Neutrophil (primary cell): ENCODE results near the gene PRAME.

Experiments
- H3K27ac ChIP-seq: fragments of 200-600 bp; sonication (generic); 2 replicates; pipeline ENCODE4 v1.5.1; 2016; ENCODE audit warnings: mild to moderate bottlenecking, moderate library complexity
- H3K27me3 ChIP-seq: fragments of 200-600 bp; sonication (generic); 2 replicates; pipeline ENCODE4 v1.6.0; 2016; ENCODE audit warnings: mild to moderate bottlenecking
- H3K36me3 ChIP-seq: fragments of 200-600 bp; sonication (generic); 2 replicates; pipeline ENCODE4 v1.5.1; 2017
- H3K4me1 ChIP-seq, 2 experiments: fragments of 200-600 bp in 1 of 2; sonication (generic) in 1 of 2; 1 replicate in 1 of 2; 2 replicates in 1 of 2; pipeline versions ENCODE4 v1.5.1 to v1.6.1; 2013 to 2016; ENCODE audit warnings: low read depth in 1 of 2, low read length in 1 of 2, mild to moderate bottlenecking in 1 of 2, moderate library complexity in 1 of 2; ENCODE audit not compliant: control insufficient read depth in 1 of 2, insufficient read depth in 1 of 2
- H3K4me3 ChIP-seq, 2 experiments: fragments of 200-600 bp in 1 of 2; sonication (generic) in 1 of 2; 1 replicate in 1 of 2; 2 replicates in 1 of 2; pipeline ENCODE4 v1.5.1; 2013 to 2016; ENCODE audit warnings: low read depth in 1 of 2, low read length in 1 of 2, mild to moderate bottlenecking in 1 of 2, moderate library complexity in 1 of 2
- H3K9me3 ChIP-seq: fragments of 200-600 bp; sonication (generic); 2 replicates; pipeline ENCODE4 v1.5.1; 2016
- CTCF ChIP-seq: fragments of 200-600 bp; sonication (generic); IDR thresholded peaks from 2 replicates; pipeline ENCODE4 v1.5.1; 2016; ENCODE audit warnings: antibody characterized with exemption

The PRAME gene

GRCh38 chr22:22600531-22601261, 41.6 kb upstream of the PRAME start:
- Histone ChIP-seq H3K9me3 (no peaks in the 10 kb centered on the region), H3K4me1 (no peaks in the 10 kb centered on the region), H3K27me3 (no peaks in the 10 kb centered on the region), H3K27ac (no peak overlapping the region), H3K4me3 (no peak overlapping the region), H3K36me3 (no peaks in the 10 kb centered on the region)
- TF ChIP-seq CTCF, result no peak

- H3K4me1 ChIP-seq, result no peaks in the 10 kb centered on the region
- no peak for TF ChIP-seq CTCF
- no peak overlapping the region for H3K4me3 ChIP-seq
- H3K27me3 ChIP-seq, result no peaks in the 10 kb centered on the region
- no peaks in the 10 kb centered on the region for H3K36me3 ChIP-seq
- H3K27ac ChIP-seq, result no peak overlapping the region
- H3K9me3 ChIP-seq, result no peaks in the 10 kb centered on the region
These were observed 40.2 kb upstream of the PRAME start for GRCh38 chr22:22599248-22599647.

GRCh38 chr22:22598144-22598543, 39.1 kb upstream of the PRAME start:
- Histone ChIP-seq H3K27me3 (no peaks in the 10 kb centered on the region), H3K9me3 (no peaks in the 10 kb centered on the region), H3K36me3 (no peaks in the 10 kb centered on the region), H3K4me3 (no peak overlapping the region), H3K4me1 (no peaks in the 10 kb centered on the region), H3K27ac (no peak overlapping the region)
- no peak for TF ChIP-seq CTCF

- H3K9me3 ChIP-seq, result no peaks in the 10 kb centered on the region
- no peaks in the 10 kb centered on the region for H3K36me3 ChIP-seq
- H3K27me3 ChIP-seq, result peaks cover 8% of the 10 kb centered on the region
- no peak overlapping the region for H3K4me3 ChIP-seq
- H3K4me1 ChIP-seq, result no peaks in the 10 kb centered on the region
- no peak for TF ChIP-seq CTCF
- H3K27ac ChIP-seq, result no peak overlapping the region
These were observed 36.2 kb upstream of the PRAME start for GRCh38 chr22:22595001-22595835.

- Histone ChIP-seq H3K27me3 (peaks cover 8% of the 10 kb centered on the region), H3K4me1 (no peaks in the 10 kb centered on the region), H3K9me3 (no peaks in the 10 kb centered on the region), H3K36me3 (no peaks in the 10 kb centered on the region), H3K4me3 (no peak overlapping the region), H3K27ac (no peak overlapping the region)
- TF ChIP-seq CTCF, result no peak
These were observed 35.0 kb upstream of the PRAME start for GRCh38 chr22:22593964-22594656.
